Measurements from ENCODE around the gene KCP. TPM values are rescaled to one million over a fixed set of nuclear protein-coding genes. Genes with fewer than 3 reads are reported as not detected.

Gene KCP
- total and polyA plus RNA-seq, 10 of the 15 experiments (the other 5 are each of a cell fraction or from before 2014, with no cell fraction given): 0.05 to 7.8 (median 2.5) TPM

GRCh38 chr7:128867842-128868623 is 42.5 kb downstream of the KCP start (continued):
- TF ChIP-seq CUX1 (IDR thresholded peaks at IDR 0.05; ENCODE audit: insufficient replicate concordance, low read depth, low read length): no peak
- no peak for TF ChIP-seq RBBP5 (conservative IDR thresholded peaks at IDR 0.05)

- peaks cover 18% of the 10 kb centered on the region for H3K79me2 ChIP-seq (ENCODE audit: control insufficient read depth, insufficient read depth, low read length)
- BruUV-seq (replicated peaks): no TSS peak
- no peak overlapping the region for H3K27ac ChIP-seq (ENCODE audit: control insufficient read depth, insufficient read depth)
- H2AFZ ChIP-seq (ENCODE audit: control insufficient read depth, low read depth, low read length): no peak overlapping the region
- FAIRE-seq: no peak
- TF ChIP-seq NFYA (IDR thresholded peaks at IDR 0.05; ENCODE audit: borderline replicate concordance, low read depth, low read length) (no peak), SP1 (IDR thresholded peaks at IDR 0.05; ENCODE audit: low read depth, low read length) (no peak), TAF1 (IDR thresholded peaks at IDR 0.05; ENCODE audit: borderline replicate concordance, low read depth, low read length) (no peak), CREB1 (IDR thresholded peaks at IDR 0.05; ENCODE audit: low read depth) (no peak), TCF3 (IDR thresholded peaks at IDR 0.05; ENCODE audit: borderline replicate concordance, insufficient read depth, low read depth, low read length) (no peak), JUND (IDR thresholded peaks at IDR 0.05; ENCODE audit: low read depth, low read length) (no peak), ZNF622 (IDR thresholded peaks at IDR 0.05) (no peak)
- intact Hi-C loops (cut with micrococcal nuclease; ENCODE audit: unreplicated experiment) (no loop called here), in situ Hi-C loops (cut with MboI) (no loop called here)
- ATAC-seq: no peak
- peaks cover 11% of the 10 kb centered on the region; the same call in 1 of the 2 replicates for H3K4me1 ChIP-seq (ENCODE audit: control insufficient read depth, insufficient read depth, low read length)
- RAD21 ChIA-PET (ENCODE audit: unreplicated experiment): interaction anchor here (0.9 kb wide), 1 partner anchor 223 kb away, joined by 4 read pairs; no protein-coding TSS in a partner anchor
- no peak overlapping the region for H3K4me2 ChIP-seq (ENCODE audit: control insufficient read depth, insufficient read depth)
- no peak for DNase-seq (ENCODE audit: low read depth, low spot score)
- H3K4me3 ChIP-seq: no peak overlapping the region
- no peaks in the 10 kb centered on the region for H4K20me1 ChIP-seq (ENCODE audit: control insufficient read depth, insufficient read depth)
- H3K36me3 ChIP-seq (ENCODE audit: control insufficient read depth in 2 of 2, insufficient read depth in 2 of 2, low read length in 1 of 2): no peaks in the 10 kb centered on the region; a peak in 2 of 4 replicates
- WGBS (ENCODE audit: insufficient coverage, insufficient replicate concordance, low lambda C conversion rate, missing lambda C conversion rate): 84% methylated on average over 4 of the region's 4 CpGs
- CTCF ChIA-PET: interaction anchor here (0.6 to 1.4 kb wide), 5 partner anchors 16 to 344 kb away, joined by 3 to 9 read pairs (median 4); no protein-coding TSS in a partner anchor
- SMC1A ChIA-PET (ENCODE audit: uncharacterized antibody, unreplicated experiment): interaction anchor here (0.7 to 1.5 kb wide), 5 partner anchors 12 to 227 kb away, joined by 3 read pairs; no protein-coding TSS in a partner anchor
- no peaks in the 10 kb centered on the region for H3K9me3 ChIP-seq (replicated peaks; ENCODE audit: control insufficient read depth, insufficient read depth, low read length)
- no peaks in the 10 kb centered on the region for H3K27me3 ChIP-seq (replicated peaks in 1 of 2; ENCODE audit: control insufficient read depth in 2 of 2, insufficient read depth in 2 of 2, low read length in 1 of 2)
- H3K9ac ChIP-seq (ENCODE audit: control insufficient read depth, insufficient read depth, low read length): no peak overlapping the region
- POLR2A ChIA-PET: no interaction called here
These were observed 43.3 kb downstream of the KCP start for GRCh38 chr7:128867241-128867640.

Data from GM12878 (cell line).